NCI-H1105 (cell line): ENCODE results near the gene EIF4E1B.

Experiments
- DNase-seq: peaks from one replicate; lab custom pipeline; 2025; lab: John Stamatoyannopoulos, UW

Gene EIF4E1B

DNA sequence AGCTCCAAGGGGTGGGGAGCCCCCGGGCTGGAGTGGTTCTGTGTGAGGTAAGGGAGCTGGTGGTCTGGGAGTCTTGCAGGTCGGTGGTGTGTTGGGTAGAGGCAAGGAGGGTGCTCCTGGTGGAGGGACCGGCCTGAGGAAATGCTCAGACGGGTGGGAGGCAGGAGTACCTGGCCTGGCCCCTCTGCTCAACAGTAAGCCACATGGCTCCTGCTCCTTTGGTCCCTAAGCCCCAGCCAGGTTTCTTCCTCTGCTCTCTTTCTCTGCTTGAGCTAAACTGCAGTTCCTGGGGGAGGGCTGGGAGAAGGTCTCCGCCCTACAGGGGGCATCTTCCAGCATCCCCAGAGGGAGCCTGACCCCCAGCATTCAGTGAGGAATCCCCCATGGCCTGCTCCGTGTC is 34.0 kb downstream of the EIF4E1B start:
- DNase-seq = no peak

GRCh38 chr5:176664886-176665285 is 34.4 kb downstream of the EIF4E1B start:
- DNase-seq = no peak

DNA sequence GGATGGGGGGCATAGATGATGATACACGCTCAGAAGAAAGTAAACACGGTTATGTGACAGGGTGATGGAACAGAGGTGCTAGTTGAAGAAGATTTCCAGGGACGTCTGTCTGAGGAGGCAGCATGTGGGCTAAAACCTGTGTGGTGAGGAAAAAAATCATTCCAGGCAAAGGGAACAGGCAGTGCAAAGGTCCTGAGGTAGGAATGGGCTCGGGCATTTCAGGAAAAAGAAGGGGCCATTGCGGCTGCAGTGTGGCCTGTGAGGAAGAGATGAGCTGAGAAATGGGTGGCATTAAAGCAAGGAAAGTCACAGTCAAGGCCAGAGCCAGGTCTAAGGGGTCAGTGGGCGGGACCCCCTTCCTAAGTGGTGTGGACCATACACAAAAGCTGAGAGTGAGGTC is 35.0 kb downstream of the EIF4E1B start:
- no peak for DNase-seq

DNA sequence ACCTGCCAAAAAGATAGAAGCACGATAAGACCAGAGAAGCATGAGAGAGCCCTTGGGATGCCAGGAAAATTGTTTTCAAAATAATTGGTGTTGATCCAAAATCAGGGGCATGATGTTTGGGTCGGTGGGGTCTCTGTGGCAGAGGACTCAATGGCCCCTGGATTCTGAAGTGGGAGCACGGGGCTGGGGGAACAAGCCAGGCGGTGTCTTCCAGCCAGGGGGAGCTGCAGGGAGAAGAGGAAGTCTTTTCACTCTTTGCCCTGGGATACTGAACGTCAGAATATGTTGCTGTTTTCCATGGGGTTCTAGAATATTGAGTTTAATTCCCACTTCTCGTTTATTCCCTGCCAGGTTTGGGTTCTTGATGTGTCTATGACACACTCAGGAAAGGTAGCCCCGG is 37.2 kb downstream of the EIF4E1B start:
- no peak for DNase-seq

DNA sequence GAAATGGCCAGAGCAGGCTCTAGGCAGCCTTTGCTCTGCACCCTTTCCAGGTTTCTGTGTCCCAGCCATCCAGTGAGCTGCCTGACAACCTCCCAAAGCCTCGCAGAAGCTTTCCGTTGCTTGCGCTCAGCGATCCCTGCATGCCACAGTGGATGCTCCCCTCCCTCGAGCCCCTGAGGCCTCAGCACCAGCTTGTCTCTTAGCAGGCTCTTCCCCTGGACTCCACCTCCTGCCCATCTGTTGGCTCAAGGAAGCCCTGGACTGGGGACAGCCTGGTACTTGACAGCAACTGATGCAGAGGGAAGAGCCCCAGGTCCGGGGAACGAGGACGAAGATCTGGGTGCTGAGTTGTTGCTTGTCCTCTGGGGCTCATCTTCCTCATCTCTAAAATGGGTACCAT is 40.0 kb downstream of the EIF4E1B start:
- DNase-seq = no peak

DNA sequence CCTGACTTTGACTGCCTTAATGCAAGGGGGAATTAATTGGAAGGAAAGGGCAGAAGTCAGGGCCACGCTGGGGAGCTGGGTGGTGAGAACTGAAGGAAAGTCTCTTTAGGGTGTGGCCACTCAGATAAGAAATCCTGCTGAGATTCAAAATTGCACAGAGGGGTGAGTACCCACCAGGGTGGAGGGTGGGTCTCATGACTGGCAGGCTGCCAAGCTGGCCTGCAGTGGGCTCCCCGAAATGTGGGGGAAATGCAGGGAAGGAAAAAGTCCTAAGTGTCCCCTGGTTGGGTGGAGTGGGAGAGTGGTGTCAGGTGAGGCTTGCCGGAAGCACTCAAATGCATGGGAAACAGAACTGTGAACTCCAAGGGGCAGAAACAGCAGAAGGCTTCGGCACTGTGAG is 40.9 kb downstream of the EIF4E1B start:
- DNase-seq = no peak

- no peak for DNase-seq
Measured at GRCh38 chr5:176671890-176672747, 41.6 kb downstream of the EIF4E1B start.

DNA sequence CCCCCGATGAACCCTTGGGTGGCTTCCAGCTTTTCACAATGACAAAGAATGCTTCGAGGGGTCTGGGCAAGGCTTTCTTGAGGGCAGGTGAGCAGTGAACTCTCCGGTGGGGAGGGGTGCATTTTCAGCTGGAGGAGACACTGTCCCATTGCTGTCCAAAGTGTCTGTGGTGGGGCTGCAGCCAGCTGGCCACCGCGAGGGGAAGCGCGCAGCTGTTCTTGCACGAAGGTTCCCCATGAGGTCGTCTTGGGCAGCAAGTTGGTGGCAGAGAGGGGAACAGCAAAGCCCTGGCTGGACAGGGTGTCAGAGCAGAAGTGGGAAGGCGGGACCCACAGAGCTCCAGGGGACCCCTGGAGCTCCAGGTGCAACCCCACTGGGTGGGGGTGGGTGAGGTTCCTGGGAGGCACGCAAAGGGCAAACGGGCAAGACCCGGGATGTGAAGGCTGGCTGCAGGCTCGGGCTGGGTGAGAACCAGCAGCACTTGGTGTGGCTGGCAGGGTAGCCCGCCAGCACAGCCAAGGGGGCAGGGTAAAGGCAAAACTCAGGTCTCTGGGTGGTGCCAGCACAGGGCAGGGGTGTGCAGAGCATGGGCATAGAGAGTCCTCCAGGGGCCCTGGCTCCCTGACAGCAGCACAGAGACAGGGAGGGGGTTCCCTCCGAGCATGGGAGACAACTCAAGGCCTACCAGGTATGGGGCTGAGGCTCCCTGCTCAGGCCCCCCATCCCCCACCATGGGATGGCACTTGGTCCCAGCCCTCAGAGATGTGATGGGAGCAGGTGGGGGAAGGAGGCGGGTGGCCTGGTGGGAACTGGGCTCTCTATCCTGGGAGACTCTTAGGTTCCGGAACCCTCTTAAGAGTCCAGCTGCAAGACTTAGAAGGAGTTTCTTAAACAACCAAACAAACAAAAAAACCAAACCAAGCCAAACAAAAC is 43.4 kb downstream of the EIF4E1B start:
- no peak for DNase-seq

GRCh38 chr5:176674799-176675198 is 44.3 kb downstream of the EIF4E1B start:
- no peak for DNase-seq

GRCh38 chr5:176675676-176676360 is 45.3 kb downstream of the EIF4E1B start:
- no peak for DNase-seq

DNA sequence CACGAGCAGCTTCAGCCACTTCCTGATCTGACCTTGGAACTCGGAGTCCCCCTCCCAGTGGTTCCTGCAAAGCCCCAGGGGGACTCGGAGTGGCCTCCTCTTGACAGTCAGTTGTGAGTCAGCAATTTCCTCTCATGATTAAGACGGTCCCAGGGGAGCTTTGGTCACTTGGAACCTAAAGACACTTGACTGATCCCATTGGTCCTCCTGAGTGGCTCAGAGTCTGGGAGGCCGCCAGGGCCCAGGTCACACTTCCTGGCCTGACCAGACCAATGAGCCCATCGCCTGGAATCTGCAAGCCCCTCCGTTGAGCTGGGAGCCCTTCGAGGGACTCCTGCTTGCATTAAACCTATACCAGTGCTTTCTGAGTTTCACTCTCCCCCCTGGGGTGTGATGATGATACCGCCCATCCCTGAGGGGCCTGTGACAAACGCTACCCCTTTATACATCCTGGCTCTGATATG is 45.9 kb downstream of the EIF4E1B start:
- no peak for DNase-seq

DNA sequence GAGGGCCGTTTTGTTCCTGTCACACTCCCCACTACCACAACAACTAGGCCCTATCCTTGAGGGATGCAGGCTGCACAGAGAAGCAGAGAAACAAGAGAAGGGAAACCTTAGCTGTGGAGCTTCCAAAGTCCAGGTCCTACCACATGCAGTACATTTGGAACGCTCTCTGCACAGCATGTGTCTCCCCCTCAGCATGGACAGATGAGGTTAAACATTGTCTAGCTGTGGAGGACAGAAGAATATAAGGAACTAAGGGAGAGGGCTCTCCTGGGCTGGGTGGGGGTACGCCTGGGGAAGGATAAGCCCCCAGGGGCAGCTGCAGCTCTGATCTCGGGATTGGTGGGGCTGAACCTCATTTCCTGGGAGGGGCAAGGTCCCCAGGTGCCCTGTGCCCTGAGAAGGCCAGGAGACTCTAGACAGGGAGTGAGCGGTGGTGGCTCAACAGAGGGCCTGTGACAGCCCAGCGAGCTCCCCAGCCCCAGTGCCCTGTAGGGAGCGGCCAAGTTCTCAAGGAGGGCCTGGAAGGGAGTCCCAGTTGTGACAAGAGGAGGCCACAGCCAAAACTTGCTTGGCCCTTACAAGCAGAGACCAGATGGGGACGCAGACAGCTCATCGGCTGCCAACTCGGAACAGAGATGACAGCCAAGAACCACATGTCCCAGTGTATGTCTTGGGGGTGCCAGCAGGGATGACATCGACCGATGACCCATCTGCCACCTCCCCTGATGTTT is 46.9 kb downstream of the EIF4E1B start:
- no peak for DNase-seq

GRCh38 chr5:176678584-176678983 is 48.1 kb downstream of the EIF4E1B start:
- DNase-seq = no peak

DNA sequence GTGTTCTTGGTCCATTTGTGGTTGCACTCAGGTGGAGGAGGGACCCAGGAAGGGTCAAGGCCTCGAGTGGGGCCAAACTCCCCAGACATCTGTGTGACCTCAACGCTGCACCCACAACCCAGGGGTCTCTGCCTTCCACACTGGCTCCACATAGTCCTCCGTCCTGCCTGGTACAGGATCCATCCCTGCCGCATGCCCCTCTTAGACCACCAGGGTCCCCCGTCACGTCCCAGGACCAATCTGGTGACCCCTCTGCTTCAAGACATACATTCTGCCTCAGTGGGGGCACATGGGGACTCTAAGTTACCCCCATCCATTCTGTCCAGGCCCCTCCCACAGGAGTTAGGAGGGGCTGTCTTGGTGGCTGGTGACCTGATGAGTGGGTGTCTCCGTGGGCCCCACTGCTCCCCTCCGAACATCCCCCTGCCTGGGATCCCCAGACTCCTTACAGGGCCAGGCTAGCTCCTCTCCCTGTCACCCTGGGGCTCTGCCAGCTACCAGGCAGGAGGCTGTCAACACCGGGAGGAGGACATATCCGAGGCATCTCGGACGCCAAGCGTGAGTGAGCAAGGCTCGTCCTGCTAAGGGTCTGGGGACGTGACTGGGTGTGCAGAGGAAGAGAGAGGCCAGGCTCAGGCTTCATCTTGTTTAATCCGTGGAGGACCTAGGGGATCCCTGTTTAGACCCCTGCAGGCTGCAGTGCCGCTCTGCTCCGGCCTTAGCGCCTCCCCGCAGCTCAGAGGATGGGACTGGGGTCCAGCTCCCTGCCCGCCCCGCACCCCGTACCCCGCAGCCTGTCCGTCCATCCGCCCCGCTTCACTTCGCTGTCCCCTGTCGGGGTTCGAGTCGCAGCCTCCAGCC is 49.1 kb downstream of the EIF4E1B start:
- DNase-seq = no peak

- no peak for DNase-seq
Measured at GRCh38 chr5:176680226-176680563, 49.7 kb downstream of the EIF4E1B start.

GRCh38 chr5:176682016-176682531 is 51.6 kb downstream of the EIF4E1B start:
- DNase-seq = no peak

- no peak for DNase-seq
Measured at GRCh38 chr5:176685010-176685409, 54.5 kb downstream of the EIF4E1B start.

- DNase-seq = no peak
Measured at GRCh38 chr5:176687247-176687646, 56.8 kb downstream of the EIF4E1B start.

DNA sequence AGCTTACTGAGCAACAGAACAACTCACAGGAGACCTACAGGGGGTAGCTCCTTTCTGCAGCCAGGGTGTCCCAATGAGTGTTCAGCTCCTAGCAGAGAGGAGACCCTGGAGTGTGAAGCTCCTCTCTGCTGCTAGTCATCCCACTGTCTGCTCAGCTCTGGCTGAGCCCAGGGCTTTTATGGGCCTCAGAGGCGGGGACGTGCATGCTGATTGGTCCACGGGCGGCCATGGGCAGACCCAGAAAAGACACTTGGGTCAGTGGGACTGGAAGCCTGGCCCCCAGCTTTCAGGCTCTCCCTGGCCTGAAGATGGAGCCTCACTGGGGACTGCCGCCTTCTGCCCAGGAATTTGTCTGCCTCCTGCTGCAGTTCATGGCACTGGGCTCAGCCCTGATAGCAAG is 57.4 kb downstream of the EIF4E1B start:
- no peak for DNase-seq

GRCh38 chr5:176690911-176691310 is 60.4 kb downstream of the EIF4E1B start:
- DNase-seq = no peak

GRCh38 chr5:176691524-176691923 is 61.0 kb downstream of the EIF4E1B start:
- no peak for DNase-seq
